ENCODE data around the gene SLC7A9. TPM values are rescaled to one million over a fixed set of nuclear protein-coding genes. Genes with fewer than 3 reads are reported as not detected.

Gene SLC7A9
- total RNA-seq, result 0.21 TPM in 1 of 2 replicates, not detected in the other

GRCh38 chr19:32869369-32869965, at the start of gene SLC7A9:
SLC7A9 (minus strand) TSS chr19:32869767; CDS start chr19:32868534, 1,233 bp downstream.
- Mint-ChIP-seq H3K27me3 (ENCODE audit: low read depth) (no peaks in the 10 kb centered on the region), H3K36me3 (ENCODE audit: low read depth) (no peaks in the 10 kb centered on the region), H3K4me3 (ENCODE audit: low read depth) (no peak within 1 kb of the TSS), H3K27ac (no peak within 1 kb of the TSS), H3K4me1 (ENCODE audit: low read depth) (peaks cover 5% of the 10 kb centered on the region), H3K9me3 (no peaks in the 10 kb centered on the region)
- no peak for DNase-seq (ENCODE audit: low spot score)
- intact Hi-C loops (cut with micrococcal nuclease), result no loop called here

GRCh38 chr19:32919365-32919764, 49.8 kb upstream of the SLC7A9 start:
- intact Hi-C loops (cut with micrococcal nuclease), result no loop called here
- Mint-ChIP-seq H3K4me3 (ENCODE audit: low read depth) (no peak overlapping the region), H3K27me3 (ENCODE audit: low read depth) (no peaks in the 10 kb centered on the region), H3K9me3 (no peaks in the 10 kb centered on the region), H3K36me3 (ENCODE audit: low read depth) (peaks cover 4% of the 10 kb centered on the region), H3K4me1 (ENCODE audit: low read depth) (peaks cover 5% of the 10 kb centered on the region), H3K27ac (no peak overlapping the region)
- DNase-seq (ENCODE audit: low spot score), result no peak

- no peak overlapping the region for H3K27ac Mint-ChIP-seq
- H3K27me3 Mint-ChIP-seq (ENCODE audit: low read depth), result no peaks in the 10 kb centered on the region
- no peak for DNase-seq (ENCODE audit: low spot score)
- H3K36me3 Mint-ChIP-seq (ENCODE audit: low read depth), result peaks cover 4% of the 10 kb centered on the region
- H3K4me3 Mint-ChIP-seq (ENCODE audit: low read depth), result no peak overlapping the region
- peaks cover 5% of the 10 kb centered on the region for H3K4me1 Mint-ChIP-seq (ENCODE audit: low read depth)
- H3K9me3 Mint-ChIP-seq, result no peaks in the 10 kb centered on the region
- intact Hi-C loops (cut with micrococcal nuclease), result no loop called here
Observed at GRCh38 chr19:32917616-32917996, 48.0 kb upstream of the SLC7A9 start.

- Mint-ChIP-seq H3K36me3 (ENCODE audit: low read depth) (peaks cover 3% of the 10 kb centered on the region), H3K4me1 (ENCODE audit: low read depth) (peaks cover 5% of the 10 kb centered on the region), H3K4me3 (ENCODE audit: low read depth) (no peak overlapping the region), H3K27ac (no peak overlapping the region), H3K27me3 (ENCODE audit: low read depth) (no peaks in the 10 kb centered on the region), H3K9me3 (no peaks in the 10 kb centered on the region)
- intact Hi-C loops (cut with micrococcal nuclease), result no loop called here
- DNase-seq (ENCODE audit: low spot score), result no peak
Observed at GRCh38 chr19:32916969-32917615, 47.5 kb upstream of the SLC7A9 start.

GRCh38 chr19:32914879-32915660, 45.5 kb upstream of the SLC7A9 start:
- intact Hi-C loops (cut with micrococcal nuclease), result no loop called here
- Mint-ChIP-seq H3K4me3 (ENCODE audit: low read depth) (no peak overlapping the region), H3K27me3 (ENCODE audit: low read depth) (no peaks in the 10 kb centered on the region), H3K9me3 (no peaks in the 10 kb centered on the region), H3K4me1 (ENCODE audit: low read depth) (no peaks in the 10 kb centered on the region), H3K27ac (no peak overlapping the region), H3K36me3 (ENCODE audit: low read depth) (no peaks in the 10 kb centered on the region)
- no peak for DNase-seq (ENCODE audit: low spot score)

GRCh38 chr19:32911467-32911866, 41.9 kb upstream of the SLC7A9 start:
- no peaks in the 10 kb centered on the region for H3K27me3 Mint-ChIP-seq (ENCODE audit: low read depth)
- peaks cover 6% of the 10 kb centered on the region for H3K36me3 Mint-ChIP-seq (ENCODE audit: low read depth)
- intact Hi-C loops (cut with micrococcal nuclease), result no loop called here
- H3K4me3 Mint-ChIP-seq (ENCODE audit: low read depth), result no peak overlapping the region
- H3K9me3 Mint-ChIP-seq, result no peaks in the 10 kb centered on the region
- H3K4me1 Mint-ChIP-seq (ENCODE audit: low read depth), result no peaks in the 10 kb centered on the region
- DNase-seq (ENCODE audit: low spot score), result no peak
- no peak overlapping the region for H3K27ac Mint-ChIP-seq

GRCh38 chr19:32910874-32911273, 41.3 kb upstream of the SLC7A9 start:
- H3K27ac Mint-ChIP-seq, result no peak overlapping the region
- H3K4me1 Mint-ChIP-seq (ENCODE audit: low read depth), result no peaks in the 10 kb centered on the region
- no peak overlapping the region for H3K4me3 Mint-ChIP-seq (ENCODE audit: low read depth)
- DNase-seq (ENCODE audit: low spot score), result no peak
- peaks cover 6% of the 10 kb centered on the region for H3K36me3 Mint-ChIP-seq (ENCODE audit: low read depth)
- intact Hi-C loops (cut with micrococcal nuclease), result no loop called here
- H3K27me3 Mint-ChIP-seq (ENCODE audit: low read depth), result no peaks in the 10 kb centered on the region
- no peaks in the 10 kb centered on the region for H3K9me3 Mint-ChIP-seq

- H3K9me3 Mint-ChIP-seq, result no peaks in the 10 kb centered on the region
- H3K27ac Mint-ChIP-seq, result no peak overlapping the region
- intact Hi-C loops (cut with micrococcal nuclease), result no loop called here
Observed at GRCh38 chr19:32910094-32910493, 40.5 kb upstream of the SLC7A9 start.

GRCh38 chr19:32909257-32909656, 39.7 kb upstream of the SLC7A9 start:
- intact Hi-C loops (cut with micrococcal nuclease), result no loop called here
- Mint-ChIP-seq H3K4me3 (ENCODE audit: low read depth) (no peak overlapping the region), H3K4me1 (ENCODE audit: low read depth) (no peaks in the 10 kb centered on the region)

More at GRCh38 chr19:32910094-32910493, 40.5 kb upstream of the SLC7A9 start:
- Mint-ChIP-seq H3K36me3 (ENCODE audit: low read depth) (peaks cover 6% of the 10 kb centered on the region), H3K27me3 (ENCODE audit: low read depth) (no peaks in the 10 kb centered on the region), H3K4me1 (ENCODE audit: low read depth) (no peaks in the 10 kb centered on the region), H3K4me3 (ENCODE audit: low read depth) (no peak overlapping the region)
- no peak for DNase-seq (ENCODE audit: low spot score)

GRCh38 chr19:32908641-32909190, 39.1 kb upstream of the SLC7A9 start:
- H3K27ac Mint-ChIP-seq, result no peak overlapping the region
- no peak overlapping the region for H3K4me3 Mint-ChIP-seq (ENCODE audit: low read depth)
- no peaks in the 10 kb centered on the region for H3K4me1 Mint-ChIP-seq (ENCODE audit: low read depth)
- peaks cover 6% of the 10 kb centered on the region for H3K36me3 Mint-ChIP-seq (ENCODE audit: low read depth)
- H3K9me3 Mint-ChIP-seq, result no peaks in the 10 kb centered on the region
- DNase-seq (ENCODE audit: low spot score), result no peak
- H3K27me3 Mint-ChIP-seq (ENCODE audit: low read depth), result no peaks in the 10 kb centered on the region
- intact Hi-C loops (cut with micrococcal nuclease), result no loop called here

More at GRCh38 chr19:32909257-32909656, 39.7 kb upstream of the SLC7A9 start:
- Mint-ChIP-seq H3K27me3 (ENCODE audit: low read depth) (no peaks in the 10 kb centered on the region), H3K36me3 (ENCODE audit: low read depth) (peaks cover 6% of the 10 kb centered on the region), H3K27ac (no peak overlapping the region), H3K9me3 (no peaks in the 10 kb centered on the region)
- DNase-seq (ENCODE audit: low spot score), result no peak

GRCh38 chr19:32902448-32902847, 32.9 kb upstream of the SLC7A9 start:
- intact Hi-C loops (cut with micrococcal nuclease), result no loop called here
- no peaks in the 10 kb centered on the region for H3K4me1 Mint-ChIP-seq (ENCODE audit: low read depth)

GRCh38 chr19:32901504-32902161, 32.1 kb upstream of the SLC7A9 start:
- H3K4me3 Mint-ChIP-seq (ENCODE audit: low read depth), result no peak overlapping the region
- peaks cover 16% of the 10 kb centered on the region for H3K36me3 Mint-ChIP-seq (ENCODE audit: low read depth)
- H3K4me1 Mint-ChIP-seq (ENCODE audit: low read depth), result peaks cover 2% of the 10 kb centered on the region
- H3K9me3 Mint-ChIP-seq, result no peaks in the 10 kb centered on the region
- intact Hi-C loops (cut with micrococcal nuclease), result no loop called here
- DNase-seq (ENCODE audit: low spot score), result no peak
- no peaks in the 10 kb centered on the region for H3K27me3 Mint-ChIP-seq (ENCODE audit: low read depth)
- H3K27ac Mint-ChIP-seq, result no peak overlapping the region

More at GRCh38 chr19:32902448-32902847, 32.9 kb upstream of the SLC7A9 start:
- Mint-ChIP-seq H3K4me3 (ENCODE audit: low read depth) (no peak overlapping the region), H3K27ac (no peak overlapping the region), H3K27me3 (ENCODE audit: low read depth) (no peaks in the 10 kb centered on the region), H3K36me3 (ENCODE audit: low read depth) (peaks cover 8% of the 10 kb centered on the region), H3K9me3 (no peaks in the 10 kb centered on the region)
- no peak for DNase-seq (ENCODE audit: low spot score)
